Upper lobe of right lung (tissue), 1 donor: ENCODE measurements around the gene COL18A1. TPM values are rescaled to one million over a fixed set of nuclear protein-coding genes. Genes with fewer than 3 reads are reported as not detected.
"Not testable (repeated sequence)": the region's sequence is repeated elsewhere in the genome, so short reads cannot be mapped to it uniquely, and the experiment has no call there.

Experiments
- ATAC-seq: fragments of 200-7000 bp; cut with Tn5 transposase; one replicate; pipeline ENCODE4 v1.9.1; 2020; ENCODE audit warnings: mild to moderate bottlenecking, moderate library complexity
- DNase-seq: peaks from one replicate; pipeline ENCODE4 v3.0.0-alpha.2; 2020
- H3K27ac ChIP-seq: fragments of 200-600 bp; one replicate; pipeline ENCODE4 v1.8.0; 2022
- H3K27me3 ChIP-seq: fragments of 200-600 bp; one replicate; pipeline ENCODE4 v1.8.0; 2022; ENCODE audit warnings: mild to moderate bottlenecking
- H3K36me3 ChIP-seq: fragments of 200-600 bp; one replicate; pipeline ENCODE4 v1.8.0; 2022
- H3K4me1 ChIP-seq: fragments of 200-600 bp; one replicate; pipeline ENCODE4 v1.8.0; 2022
- H3K4me3 ChIP-seq: fragments of 200-600 bp; one replicate; pipeline ENCODE4 v1.8.0; 2022; ENCODE audit warnings: mild to moderate bottlenecking
- H3K9me3 ChIP-seq: fragments of 200-600 bp; one replicate; pipeline ENCODE4 v1.8.0; 2022
- intact Hi-C: fragments of 100-400 bp; cut with DNase I; formaldehyde crosslinking; loops from one replicate; pipeline ENCODE4 v1.11.0; 2022
- total RNA-seq: library from RNA; stranded (reverse); fragmentation: NEBNext Ultra II Directional; extraction: Animal tissue kit (Norgen Biotek cat#: 25700); gene quantifications from one replicate; pipeline ENCODE4 v1.2.1, GENCODE V29; 2021
- TF ChIP-seq, protein P1 (sequence below): fragments of 200-600 bp; IDR thresholded peaks from one replicate; pipeline ENCODE4 v1.8.0; 2022; ENCODE audit warnings: antibody characterized with exemption
- donor health status: DM: no; HTN: yes; CAD: no; lungs with severe emphysema.

The COL18A1 gene
- total RNA-seq, 1 donor from 2014 or later, result 60.4 TPM

DNA sequence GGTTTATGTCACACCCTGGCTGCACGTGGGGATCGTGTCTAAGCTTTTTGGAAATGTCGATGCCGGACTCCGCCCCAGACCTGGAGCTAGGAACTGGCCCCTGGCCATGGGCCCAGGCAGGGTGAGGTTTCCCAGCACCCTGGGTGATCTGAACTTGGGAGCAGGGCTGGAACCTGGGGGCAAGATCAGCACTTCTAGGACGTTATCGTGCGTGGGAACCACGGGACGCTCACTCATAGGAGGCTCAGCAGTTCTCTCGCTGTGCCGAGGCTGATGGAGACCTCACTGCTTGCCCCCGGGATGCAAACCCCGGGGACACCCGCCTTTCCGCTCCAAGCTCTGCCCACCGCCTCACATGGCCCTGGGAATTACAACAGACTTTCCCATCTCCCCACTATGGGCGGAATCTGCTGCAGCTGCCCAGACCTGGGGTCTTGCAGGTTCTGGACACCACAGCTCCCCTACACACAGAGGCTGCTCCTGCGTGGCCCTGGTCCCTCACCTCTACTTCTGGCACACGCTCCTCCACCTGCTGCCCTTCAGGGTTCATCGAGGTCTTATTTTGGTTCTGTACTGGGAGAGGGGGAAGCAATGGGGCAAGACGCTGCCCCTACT lies 35.9 kb downstream of the COL18A1 start:
- Histone ChIP-seq H3K36me3 (no peaks in the 10 kb centered on the region), H3K27ac (no peak overlapping the region), H3K9me3 (no peaks in the 10 kb centered on the region), H3K27me3 (no peaks in the 10 kb centered on the region), H3K4me1 (peaks cover 10% of the 10 kb centered on the region), H3K4me3 (no peak overlapping the region)
- TF ChIP-seq, protein P1, sequence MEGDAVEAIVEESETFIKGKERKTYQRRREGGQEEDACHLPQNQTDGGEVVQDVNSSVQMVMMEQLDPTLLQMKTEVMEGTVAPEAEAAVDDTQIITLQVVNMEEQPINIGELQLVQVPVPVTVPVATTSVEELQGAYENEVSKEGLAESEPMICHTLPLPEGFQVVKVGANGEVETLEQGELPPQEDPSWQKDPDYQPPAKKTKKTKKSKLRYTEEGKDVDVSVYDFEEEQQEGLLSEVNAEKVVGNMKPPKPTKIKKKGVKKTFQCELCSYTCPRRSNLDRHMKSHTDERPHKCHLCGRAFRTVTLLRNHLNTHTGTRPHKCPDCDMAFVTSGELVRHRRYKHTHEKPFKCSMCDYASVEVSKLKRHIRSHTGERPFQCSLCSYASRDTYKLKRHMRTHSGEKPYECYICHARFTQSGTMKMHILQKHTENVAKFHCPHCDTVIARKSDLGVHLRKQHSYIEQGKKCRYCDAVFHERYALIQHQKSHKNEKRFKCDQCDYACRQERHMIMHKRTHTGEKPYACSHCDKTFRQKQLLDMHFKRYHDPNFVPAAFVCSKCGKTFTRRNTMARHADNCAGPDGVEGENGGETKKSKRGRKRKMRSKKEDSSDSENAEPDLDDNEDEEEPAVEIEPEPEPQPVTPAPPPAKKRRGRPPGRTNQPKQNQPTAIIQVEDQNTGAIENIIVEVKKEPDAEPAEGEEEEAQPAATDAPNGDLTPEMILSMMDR, result no peak
- DNase-seq, result no peak
- intact Hi-C loops, result loop anchor here (2.0 kb wide), 1 partner anchor 148 kb away; no protein-coding TSS in a partner anchor
- ATAC-seq, result no peak

GRCh38 chr21:45441431-45442255 lies 36.7 kb downstream of the COL18A1 start:
- DNase-seq (no peak), ATAC-seq (no peak)
- H3K9me3 ChIP-seq, result no peaks in the 10 kb centered on the region
- no peaks in the 10 kb centered on the region for H3K36me3 ChIP-seq
- no peaks in the 10 kb centered on the region for H3K27me3 ChIP-seq
- TF ChIP-seq, protein P1, result no peak
- H3K27ac ChIP-seq, result no peak overlapping the region
- no peak overlapping the region for H3K4me3 ChIP-seq
- intact Hi-C loops, result loop anchor here (2.0 kb wide), 1 partner anchor 149 kb away; no protein-coding TSS in a partner anchor
- H3K4me1 ChIP-seq, result peaks cover 10% of the 10 kb centered on the region

DNA sequence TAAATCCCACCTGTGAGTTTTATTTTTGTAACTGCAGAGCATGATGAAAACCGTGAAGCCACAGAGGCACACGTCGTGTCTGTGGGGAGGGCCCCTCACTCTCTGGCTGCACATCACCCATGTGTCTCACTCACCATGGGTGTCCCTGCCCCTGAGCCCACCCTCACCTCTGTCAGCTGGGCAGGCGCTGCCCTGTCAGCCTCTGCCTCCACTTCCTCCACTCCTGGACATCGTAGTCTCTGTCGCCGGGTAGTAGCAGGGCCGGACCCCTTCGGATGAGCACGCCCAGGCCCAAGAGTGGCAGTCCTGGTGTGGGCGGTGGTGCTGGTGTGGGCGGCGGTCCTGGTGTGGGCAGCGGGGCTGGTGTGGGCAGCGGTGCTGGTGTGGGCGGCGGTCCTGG lies 37.3 kb downstream of the COL18A1 start:
- no peak overlapping the region for H3K4me3 ChIP-seq
- H3K27me3 ChIP-seq, result no peaks in the 10 kb centered on the region
- H3K27ac ChIP-seq, result no peak overlapping the region
- no peaks in the 10 kb centered on the region for H3K36me3 ChIP-seq
- TF ChIP-seq, protein P1, result no peak
- intact Hi-C loops, result no loop called here
- ATAC-seq (no peak), DNase-seq (no peak)
- peaks cover 10% of the 10 kb centered on the region for H3K4me1 ChIP-seq
- no peaks in the 10 kb centered on the region for H3K9me3 ChIP-seq

DNA sequence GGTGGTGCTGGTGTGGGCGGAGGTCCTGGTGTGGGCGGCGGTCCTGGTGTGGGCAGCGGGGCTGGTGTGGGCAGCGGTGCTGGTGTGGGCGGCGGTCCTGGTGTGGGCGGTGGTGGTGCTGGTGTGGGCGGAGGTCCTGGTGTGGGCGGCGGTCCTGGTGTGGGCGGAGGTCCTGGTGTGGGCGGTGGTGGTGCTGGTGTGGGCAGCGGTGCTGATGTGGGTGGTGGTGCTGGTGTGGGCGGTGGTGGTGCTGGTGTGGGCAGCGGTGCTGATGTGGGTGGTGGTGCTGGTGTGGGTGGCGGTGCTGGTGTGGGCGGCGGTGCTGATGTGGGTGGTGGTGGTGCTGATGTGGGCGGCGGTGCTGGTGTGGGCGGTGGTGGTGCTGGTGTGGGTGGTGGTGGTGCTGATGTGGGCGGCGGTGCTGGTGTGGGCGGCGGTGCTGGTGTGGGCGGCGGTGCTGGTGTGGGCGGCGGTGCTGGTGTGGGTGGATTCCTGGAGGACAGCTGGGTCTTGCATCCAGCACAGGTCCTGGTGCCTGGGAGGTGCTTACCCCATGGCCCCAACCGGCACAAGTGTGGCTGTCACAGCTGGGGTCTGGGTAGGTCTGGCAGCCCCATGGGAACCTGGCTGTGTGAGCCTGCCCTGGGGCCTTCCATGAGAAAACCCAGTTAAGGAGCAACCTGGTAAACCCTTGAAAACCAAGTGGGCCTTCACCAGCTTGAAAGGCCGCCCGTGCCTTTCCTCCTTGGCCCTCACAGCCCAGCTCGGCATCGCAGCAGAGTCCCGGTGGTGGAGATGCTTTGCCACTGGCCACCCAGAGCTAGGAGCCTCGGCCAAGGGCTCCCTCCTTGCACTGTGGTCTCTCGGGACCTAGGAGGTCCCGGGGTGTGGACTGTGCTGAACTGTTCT lies 38.0 kb downstream of the COL18A1 start:
- H3K4me3 ChIP-seq, ATAC-seq, H3K27me3 ChIP-seq, H3K27ac ChIP-seq, DNase-seq, H3K9me3 ChIP-seq, H3K36me3 ChIP-seq, intact Hi-C loops: not testable (repeated sequence)
- H3K4me1 ChIP-seq, result peaks cover 10% of the 10 kb centered on the region

- intact Hi-C loops, result no loop called here
- DNase-seq (no peak), ATAC-seq (no peak)
- TF ChIP-seq, protein P1, result no peak
- Histone ChIP-seq H3K27me3 (no peaks in the 10 kb centered on the region), H3K36me3 (no peaks in the 10 kb centered on the region), H3K9me3 (no peaks in the 10 kb centered on the region), H3K4me1 (peaks cover 6% of the 10 kb centered on the region), H3K4me3 (no peak overlapping the region), H3K27ac (no peak overlapping the region)
Measured at GRCh38 chr21:45443595-45444181, 38.7 kb downstream of the COL18A1 start.
